PC-9 (cell line): ENCODE measurements around the gene DNAH7. TPM values are rescaled to one million over a fixed set of nuclear protein-coding genes. Genes with fewer than 3 reads are reported as not detected.

ENCODE experiments used
- BruUV-seq: library from RNA; stranded (reverse); fragments of 400-500 nt; replicated peaks from 2 replicates; lab custom pipeline; 2021; lab: Mats Ljungman, UMichigan
- CTCF ChIA-PET: fragments of 300-600 bp; sonication (Branson Sonifier 250); formaldehyde crosslinking; loops from one replicate; lab custom pipeline; 2022; ENCODE audit warnings: antibody characterized with exemption; lab: Charles Lee
- POLR2A ChIA-PET: fragments of 300-600 bp; sonication (Branson Sonifier 250); formaldehyde crosslinking; loops from one replicate; lab custom pipeline; 2022; ENCODE audit warnings: antibody characterized with exemption; ENCODE audit not compliant: unreplicated experiment; lab: Charles Lee
- DNase-seq, 2 experiments: peaks; one replicate each; pipeline versions ENCODE4 v3.0.0 to v3.0.0-alpha.2; 2015 to 2022; ENCODE audit warnings: mixed read lengths in 1 of 2
- H2AFZ ChIP-seq: fragments of 200-600 bp; sonication (generic); 2 replicates; pipeline ENCODE4 v1.8.1; 2017; ENCODE audit warnings: antibody characterized with exemption
- H3F3A ChIP-seq: fragments of 200-600 bp; sonication (generic); 2 replicates; pipeline ENCODE4 v1.8.1; 2017; ENCODE audit warnings: antibody characterized with exemption, mild to moderate bottlenecking, low read depth; ENCODE audit not compliant: insufficient read depth
- H3K27ac ChIP-seq: fragments of 200-600 bp; sonication (generic); 2 replicates; pipeline ENCODE4 v1.6.1; 2016; ENCODE audit warnings: mixed run types
- H3K27me3 ChIP-seq: fragments of 200-600 bp; sonication (generic); 2 replicates; pipeline ENCODE4 v1.6.1; 2016; ENCODE audit warnings: low read depth, mixed run types; ENCODE audit not compliant: insufficient read depth
- H3K36me3 ChIP-seq: fragments of 200-600 bp; sonication (generic); 2 replicates; pipeline ENCODE4 v1.6.1; 2016; ENCODE audit warnings: low read depth, mixed run types
- H3K4me1 ChIP-seq: fragments of 200-600 bp; sonication (generic); replicated peaks from 2 replicates; pipeline ENCODE4 v1.6.1; 2016; ENCODE audit warnings: mixed run types; ENCODE audit not compliant: insufficient read depth
- H3K4me2 ChIP-seq: fragments of 200-600 bp; sonication (generic); 2 replicates; pipeline ENCODE4 v1.6.1; 2017; ENCODE audit warnings: mixed run types
- H3K4me3 ChIP-seq: fragments of 200-600 bp; sonication (generic); 2 replicates; pipeline ENCODE4 v1.6.1; 2016; ENCODE audit warnings: mixed run types
- H3K79me2 ChIP-seq: fragments of 200-600 bp; sonication (generic); 2 replicates; pipeline ENCODE4 v1.6.1; 2017; ENCODE audit warnings: low read depth, mixed run types
- H3K9me2 ChIP-seq: fragments of 200-600 bp; sonication (generic); 2 replicates; pipeline ENCODE4 v1.8.1; 2017; ENCODE audit warnings: mild to moderate bottlenecking; ENCODE audit not compliant: insufficient read depth
- H3K9me3 ChIP-seq: fragments of 200-600 bp; sonication (generic); 2 replicates; pipeline ENCODE4 v1.8.1; 2016; ENCODE audit warnings: low read depth; ENCODE audit not compliant: insufficient read depth
- H4K20me1 ChIP-seq: fragments of 200-600 bp; sonication (generic); 2 replicates; pipeline ENCODE4 v1.8.1; 2017; ENCODE audit not compliant: insufficient read depth
- CTCF ChIP-seq: fragments of 200-600 bp; sonication (generic); conservative IDR thresholded peaks from 2 replicates; pipeline ENCODE4 v1.6.1; 2017; ENCODE audit warnings: mixed run types, antibody characterized with exemption, mild to moderate bottlenecking, moderate library complexity
- EZH2 ChIP-seq: fragments of 200-600 bp; sonication (generic); IDR thresholded peaks from 2 replicates; pipeline ENCODE4 v1.8.0; 2017; ENCODE audit warnings: antibody characterized with exemption, low read depth
- intact Hi-C: fragments of 100-400 bp; cut with micrococcal nuclease; formaldehyde crosslinking; loops from one replicate; pipeline ENCODE4 v1.10.0; 2022; ENCODE audit not compliant: unreplicated experiment
- total RNA-seq: library from RNA; stranded (reverse); gene quantifications from 2 replicates; pipeline ENCODE4 v1.2.3, GENCODE V29; 2021

DNAH7 gene
- total RNA-seq, 1 experiment from 2014 or later = 3.8 TPM

GRCh38 chr2:195899226-195899625 is 169.4 kb downstream of the DNAH7 start:
- Histone ChIP-seq H3K79me2 (no peaks in the 10 kb centered on the region), H3K27me3 (no peaks in the 10 kb centered on the region), H3K4me2 (no peak overlapping the region), H3K27ac (no peak overlapping the region), H3K4me3 (no peak overlapping the region), H3K4me1 (no peaks in the 10 kb centered on the region), H3F3A (no peaks in the 10 kb centered on the region), H3K9me2 (no peaks in the 10 kb centered on the region), H3K36me3 (no peaks in the 10 kb centered on the region), H4K20me1 (no peaks in the 10 kb centered on the region), H3K9me3 (no peaks in the 10 kb centered on the region), H2AFZ (no peak overlapping the region)
- ChIA-PET CTCF (no interaction called here), POLR2A (no interaction called here)
- no TSS peak for BruUV-seq
- no peak for TF ChIP-seq CTCF
- no peak for TF ChIP-seq EZH2
- DNase-seq = no peak
- intact Hi-C loops = no loop called here

GRCh38 chr2:195898505-195899191 is 170.0 kb downstream of the DNAH7 start:
- no peak overlapping the region for H2AFZ ChIP-seq
- intact Hi-C loops = no loop called here
- H4K20me1 ChIP-seq = no peaks in the 10 kb centered on the region
- no peak overlapping the region for H3K4me3 ChIP-seq
- no peak for DNase-seq
- POLR2A ChIA-PET = no interaction called here
- no peaks in the 10 kb centered on the region for H3K9me3 ChIP-seq
- H3K27me3 ChIP-seq = no peaks in the 10 kb centered on the region
- CTCF ChIA-PET = no interaction called here
- H3K36me3 ChIP-seq = no peaks in the 10 kb centered on the region
- H3K4me1 ChIP-seq = no peaks in the 10 kb centered on the region
- H3K79me2 ChIP-seq = no peaks in the 10 kb centered on the region
- no TSS peak for BruUV-seq
- no peaks in the 10 kb centered on the region for H3F3A ChIP-seq
- H3K4me2 ChIP-seq = no peak overlapping the region
- TF ChIP-seq EZH2 = no peak
- no peak for TF ChIP-seq CTCF
- H3K9me2 ChIP-seq = no peaks in the 10 kb centered on the region
- H3K27ac ChIP-seq = no peak overlapping the region

DNA sequence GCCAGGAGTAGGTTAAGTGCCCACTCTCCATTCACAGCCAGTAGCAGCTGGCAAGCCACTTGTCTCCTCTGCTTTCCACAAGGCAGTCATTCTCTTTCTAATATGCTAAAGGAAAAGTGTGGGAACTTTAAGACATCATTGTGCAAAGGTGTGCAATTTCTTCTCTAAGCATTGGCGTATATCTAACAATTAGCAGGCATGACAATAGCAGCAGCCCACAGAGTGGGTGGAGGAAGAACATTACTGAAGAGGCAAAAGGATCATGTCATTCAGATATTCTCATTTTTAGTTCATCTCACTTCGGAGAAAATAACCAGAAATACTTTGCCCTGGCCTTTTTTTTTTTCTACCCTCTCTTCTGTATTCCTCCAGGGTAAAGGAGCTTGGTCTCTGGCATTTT is 177.6 kb downstream of the DNAH7 start:
- Histone ChIP-seq H2AFZ (no peak overlapping the region), H3K9me2 (no peaks in the 10 kb centered on the region), H3K4me3 (no peak overlapping the region), H3K4me1 (no peaks in the 10 kb centered on the region), H3K27ac (no peak overlapping the region), H3K79me2 (no peaks in the 10 kb centered on the region), H3K9me3 (no peaks in the 10 kb centered on the region), H3K36me3 (no peaks in the 10 kb centered on the region), H4K20me1 (no peaks in the 10 kb centered on the region), H3F3A (no peaks in the 10 kb centered on the region), H3K27me3 (no peaks in the 10 kb centered on the region), H3K4me2 (no peak overlapping the region)
- POLR2A ChIA-PET = no interaction called here
- no TSS peak for BruUV-seq
- no peak for DNase-seq
- CTCF ChIA-PET = no interaction called here
- intact Hi-C loops = no loop called here
- no peak for TF ChIP-seq CTCF
- TF ChIP-seq EZH2 = no peak
